HG02973 (cell line): ENCODE measurements around the gene XIST.
"Not testable (repeated sequence)": the region's sequence is repeated elsewhere in the genome, so short reads cannot be mapped to it uniquely, and the experiment has no call there.

Experiments
- ATAC-seq: cut with Tn5 transposase; IDR thresholded peaks from one replicate; pipeline ENCODE4 v1.9.1; 2021; ENCODE audit warnings: moderate library complexity; ENCODE audit not compliant: unreplicated experiment

Gene XIST

DNA sequence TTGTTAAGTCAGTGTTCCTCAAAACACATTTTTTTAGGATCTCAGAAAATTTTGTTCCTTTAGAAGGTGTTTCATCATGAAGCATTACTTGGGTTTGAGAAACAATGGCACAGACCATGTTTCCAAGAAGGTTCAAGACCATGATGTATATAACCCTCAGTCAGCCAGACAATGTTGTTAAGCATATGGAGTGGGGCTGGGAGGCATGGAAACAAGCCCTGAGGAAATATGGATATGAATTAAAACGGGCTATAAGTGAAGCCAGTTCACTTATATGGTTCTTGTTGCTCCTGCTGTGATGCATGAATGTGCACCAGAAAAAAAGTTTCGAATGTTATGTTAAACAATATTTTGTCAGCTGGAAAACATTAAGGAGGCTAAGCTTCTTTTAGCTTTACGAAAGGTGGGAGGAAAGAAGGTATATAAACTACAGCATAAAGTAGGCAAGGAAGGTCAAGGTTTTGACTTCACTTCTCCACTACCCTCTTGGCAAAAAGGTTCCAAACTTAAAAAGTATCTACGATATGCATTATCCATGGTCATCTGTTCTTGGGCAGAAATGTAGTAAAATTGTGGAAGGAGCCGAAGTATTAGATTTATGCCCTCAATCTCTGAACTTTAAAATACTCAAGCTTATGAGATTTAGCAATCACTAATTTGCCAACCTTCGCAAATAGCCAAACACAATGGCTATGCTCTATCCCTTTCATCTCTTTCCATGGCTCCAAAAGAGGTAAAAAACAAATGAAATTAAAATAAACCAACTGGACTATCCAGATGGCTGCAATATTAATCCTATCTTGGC is 12.2 kb downstream of the XIST start:
- ATAC-seq, result no peak

DNA sequence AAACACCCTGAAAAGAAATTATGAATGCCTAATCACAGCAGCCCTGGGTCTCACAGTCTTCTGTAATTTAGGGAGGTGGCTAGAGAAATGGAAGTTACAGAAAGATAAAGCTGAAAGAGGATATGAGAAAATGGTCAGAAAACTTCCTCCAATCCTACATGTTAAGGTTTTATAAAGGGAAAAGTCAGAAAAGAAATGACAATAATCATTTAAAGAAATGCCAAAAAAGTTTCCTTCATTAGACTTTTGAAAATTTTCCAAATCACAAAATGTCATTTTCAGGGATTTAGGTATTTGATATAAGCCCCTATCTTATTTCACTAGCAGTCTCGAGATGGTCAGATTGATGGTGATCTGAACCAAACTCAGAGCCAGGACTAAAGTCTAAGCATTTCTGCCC is 13.4 kb downstream of the XIST start:
- ATAC-seq, result no peak

GRCh38 chrX:73838123-73838522 is 14.4 kb downstream of the XIST start:
- ATAC-seq, result no peak

- no peak for ATAC-seq
These were observed 15.5 kb downstream of the XIST start for GRCh38 chrX:73836956-73837477.

DNA sequence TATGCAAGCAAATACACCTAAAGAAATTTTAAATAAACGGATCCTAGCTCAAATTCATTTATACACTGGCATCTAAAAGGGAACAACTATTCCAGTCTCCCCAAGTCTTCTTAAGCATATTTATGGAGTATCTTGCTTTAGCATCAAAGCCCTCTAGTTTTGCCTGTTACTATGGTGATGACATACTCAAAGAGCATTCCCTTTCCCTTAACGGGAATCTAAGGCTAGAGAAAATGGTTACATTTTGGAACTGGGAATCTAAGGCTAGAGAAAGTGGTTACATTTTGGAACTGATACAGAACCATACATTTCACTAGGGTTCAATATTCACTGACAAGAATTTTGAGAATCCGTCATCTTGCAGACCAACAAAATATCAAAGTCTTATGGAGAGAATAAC is 18.3 kb downstream of the XIST start:
- no peak for ATAC-seq

DNA sequence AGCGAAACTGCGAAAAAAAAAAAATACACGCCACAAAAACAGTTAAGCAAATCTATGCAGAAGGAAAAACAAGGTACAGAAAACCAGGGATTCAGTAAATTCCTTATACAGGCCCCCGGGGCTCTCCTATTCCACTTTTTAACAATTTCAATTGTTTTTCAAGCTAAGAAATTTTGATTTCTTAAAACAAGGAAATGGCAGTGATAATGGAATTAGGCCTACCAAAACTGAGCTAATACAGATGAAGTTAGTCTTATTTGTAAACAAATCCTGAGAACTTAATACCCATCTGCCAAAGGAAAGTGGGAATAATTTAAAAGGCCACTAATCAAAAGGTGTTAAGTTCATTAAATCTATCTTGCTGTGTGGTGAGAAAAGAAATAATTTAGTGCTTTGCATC is 20.2 kb downstream of the XIST start:
- ATAC-seq, result no peak

DNA sequence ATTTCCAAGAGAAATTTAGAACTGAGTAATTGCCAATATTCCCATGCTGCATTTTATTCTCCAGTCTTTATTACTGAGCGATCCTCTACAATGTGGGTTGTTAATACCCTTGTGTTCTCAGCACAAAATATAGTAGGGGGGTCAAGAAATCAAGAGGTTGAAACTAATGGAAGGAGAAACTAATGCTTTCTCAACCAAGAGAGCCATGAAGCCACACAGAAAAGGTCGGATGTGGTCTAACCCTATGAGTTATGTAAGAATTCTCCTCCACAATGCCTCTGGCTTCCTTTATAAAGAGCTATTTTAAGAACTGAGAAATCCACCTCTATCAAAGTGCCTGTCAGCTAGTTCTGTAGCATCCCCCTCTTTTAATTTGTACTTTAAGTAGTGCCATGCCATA is 21.0 kb downstream of the XIST start:
- ATAC-seq, result no peak

- ATAC-seq, result no peak
These were observed 21.8 kb downstream of the XIST start for GRCh38 chrX:73830489-73831414.

DNA sequence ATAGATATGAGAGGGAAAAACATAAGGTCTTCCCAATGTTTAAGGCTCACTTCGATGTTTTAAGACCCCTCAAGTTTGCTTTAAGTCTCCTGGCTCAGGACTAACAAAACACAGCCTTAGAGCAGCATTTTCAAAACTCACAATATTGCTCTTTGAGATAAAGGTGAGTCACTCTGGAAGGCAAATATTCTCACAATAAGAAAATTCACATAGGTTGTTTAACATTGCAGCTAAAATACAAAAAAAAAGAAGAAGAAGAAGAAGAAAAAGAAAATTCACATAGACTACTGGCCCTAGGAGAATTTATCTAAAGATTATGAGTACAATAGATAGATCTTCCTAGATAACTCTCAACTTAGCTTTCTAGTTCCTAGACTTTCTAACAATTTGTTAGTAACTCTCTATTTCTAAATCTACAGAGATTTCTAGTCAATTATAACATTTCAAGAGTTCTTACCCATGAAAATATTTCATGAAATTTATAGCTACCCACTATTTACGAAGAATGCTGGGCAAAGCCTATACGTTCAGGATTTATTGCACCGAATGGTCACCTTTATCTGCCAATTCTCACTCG is 22.5 kb downstream of the XIST start:
- no peak for ATAC-seq

DNA sequence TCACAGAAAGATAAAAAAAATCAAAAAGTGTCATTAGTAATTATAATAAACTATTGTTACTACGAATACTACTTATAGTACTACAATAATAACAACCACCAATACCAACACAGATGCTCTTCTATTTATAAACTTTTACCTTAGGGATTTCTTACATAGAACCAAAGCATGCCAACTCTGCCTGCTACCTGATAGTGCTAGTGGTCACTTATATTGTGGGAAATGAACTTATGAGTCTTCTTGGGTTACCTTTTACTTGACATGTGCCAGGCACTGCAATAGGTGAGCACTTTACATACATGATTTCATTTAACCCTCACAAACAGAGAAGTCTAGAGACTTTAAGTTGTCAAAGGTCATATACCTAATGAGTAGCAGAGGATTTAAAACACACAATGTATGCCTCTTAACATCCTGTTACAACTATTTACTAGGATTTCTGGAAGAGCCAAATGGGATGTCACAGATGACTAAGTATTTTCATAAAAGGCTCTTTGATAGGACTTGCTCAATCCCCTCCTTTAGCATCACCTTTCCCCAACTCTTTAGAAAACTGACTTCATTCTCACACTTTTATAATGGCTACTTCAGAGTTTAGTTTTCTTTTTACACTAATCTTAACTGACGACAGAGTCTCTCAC is 24.3 kb downstream of the XIST start:
- no peak for ATAC-seq

DNA sequence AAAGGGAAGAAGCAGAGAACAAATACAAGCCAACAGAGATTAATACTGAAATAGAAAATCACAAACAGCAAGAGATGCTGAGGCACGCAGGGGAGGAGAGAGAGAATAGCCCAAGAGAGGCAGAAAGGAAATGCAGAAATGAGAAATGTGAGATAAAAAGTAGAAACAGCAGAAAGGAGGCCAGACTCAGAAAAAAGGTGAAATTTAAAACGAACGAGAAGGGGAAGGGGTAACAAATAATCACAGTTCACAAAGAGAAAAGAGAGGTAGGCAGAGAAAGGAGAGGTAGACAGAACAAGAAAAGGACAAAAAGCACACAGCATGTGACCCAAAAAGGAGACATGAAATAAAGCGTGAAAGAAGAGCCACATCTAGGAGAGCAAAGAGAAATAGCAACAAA is 25.1 kb downstream of the XIST start:
- no peak for ATAC-seq

DNA sequence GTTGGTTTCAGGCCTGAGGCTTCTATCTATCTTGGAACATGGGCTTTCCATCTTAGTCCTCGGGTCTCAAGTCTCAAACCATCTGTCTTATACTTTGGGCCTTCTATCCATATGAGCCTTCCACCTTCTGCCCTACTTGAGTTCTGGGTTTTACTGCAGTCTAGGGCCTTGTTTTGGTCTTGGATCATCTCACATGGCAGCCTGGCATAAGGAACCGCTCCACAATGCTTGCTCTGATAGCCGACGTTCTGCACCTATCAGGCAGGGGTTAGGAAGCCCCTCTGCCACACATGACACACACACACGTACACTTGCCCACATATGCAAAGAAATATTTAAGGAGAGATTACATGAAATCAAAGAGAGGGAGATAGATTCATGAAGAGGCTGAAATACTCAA is 25.5 kb downstream of the XIST start:
- no peak for ATAC-seq

GRCh38 chrX:73825569-73825968 is 26.9 kb downstream of the XIST start:
- no peak for ATAC-seq

- no peak for ATAC-seq
These were observed 29.0 kb downstream of the XIST start for GRCh38 chrX:73823473-73824004.

DNA sequence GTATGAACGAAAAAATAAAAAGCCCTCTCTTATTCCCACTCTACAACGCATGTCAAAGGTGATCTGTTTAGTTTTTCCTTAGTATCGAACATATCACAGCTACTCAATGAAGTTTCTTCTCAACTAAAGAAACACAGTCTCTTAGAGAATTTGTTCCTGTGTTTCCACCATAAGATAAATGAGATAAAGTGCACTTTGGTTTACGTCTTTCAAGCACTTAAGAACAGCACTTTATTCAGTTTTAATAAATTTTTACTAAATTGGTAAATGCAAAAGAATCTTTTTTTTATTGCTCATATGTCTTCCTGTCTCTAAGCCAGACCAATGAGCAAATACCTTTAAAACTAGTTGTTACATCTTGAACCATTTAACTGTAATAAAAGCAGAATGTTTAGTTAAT is 29.7 kb downstream of the XIST start:
- no peak for ATAC-seq

GRCh38 chrX:73821921-73822559 is 30.5 kb downstream of the XIST start:
- no peak for ATAC-seq

DNA sequence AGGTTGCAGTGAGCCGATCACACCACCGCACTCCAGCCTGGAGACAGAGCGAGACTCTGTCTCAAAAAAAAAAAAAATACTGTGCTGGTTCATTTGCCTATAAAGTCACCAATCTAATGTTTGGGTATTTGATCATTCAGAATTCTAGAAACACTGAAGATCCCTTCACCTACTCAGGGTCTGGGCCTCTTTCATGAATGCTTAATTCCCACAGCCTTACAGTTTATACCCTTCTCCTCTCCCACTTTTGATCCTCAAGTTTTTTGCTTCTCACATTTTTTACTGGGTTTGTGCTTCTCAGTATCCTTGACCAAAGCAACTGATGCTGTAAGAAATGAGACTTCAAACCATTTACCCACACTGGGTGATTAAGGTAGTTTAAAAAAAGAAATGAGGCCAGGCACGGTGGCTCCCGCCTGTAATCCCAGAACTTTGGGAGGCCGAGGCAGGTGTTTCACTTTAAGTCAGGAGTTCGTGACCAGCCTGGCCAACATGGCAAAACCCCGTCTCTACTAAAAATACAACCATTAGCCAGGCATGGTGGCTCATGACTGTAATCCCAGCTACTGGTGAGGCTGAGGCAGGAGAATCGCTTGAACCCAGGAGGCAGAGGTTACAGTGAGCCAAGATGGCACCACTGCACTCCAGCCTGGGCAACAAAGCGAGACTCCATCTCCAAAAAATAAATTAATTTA is 32.5 kb downstream of the XIST start:
- not testable (repeated sequence) for ATAC-seq

GRCh38 chrX:73818200-73819116 is 34.1 kb downstream of the XIST start:
- ATAC-seq, result no peak
